ENCODE results near the gene FSD1.
A peak's percentile ranks its signal among the peaks of the same experiment; 100 is the strongest.
"Not testable (repeated sequence)": the region's sequence is repeated elsewhere in the genome, so short reads cannot be mapped to it uniquely, and the experiment has no call there.

The FSD1 gene

GRCh38 chr19:4304538-4305256 lies at the start of gene FSD1:
TSS of gene FSD1 (plus strand) at chr19:4304598. CDS start at chr19:4304747, 149 bp downstream.
- Histone ChIP-seq H3K36me3 (ENCODE audit: insufficient read depth, low read length) (peaks cover 16% of the 10 kb centered on the region), H2AFZ (ENCODE audit: low read depth, low read length) (no peak within 1 kb of the TSS), H3K4me3 (ENCODE audit: low read length) (peak within 1 kb of the TSS; percentile 51), H3K9me3 (ENCODE audit: low read length) (no peaks in the 10 kb centered on the region), H3K27me3 (ENCODE audit: insufficient read depth, low read length) (no peaks in the 10 kb centered on the region), H3K4me1 (ENCODE audit: insufficient read depth, low read length) (peaks cover 9% of the 10 kb centered on the region)

- H3K4me1 ChIP-seq (ENCODE audit: insufficient read depth, low read length) = no peaks in the 10 kb centered on the region
- H3K36me3 ChIP-seq (ENCODE audit: insufficient read depth, low read length) = peaks cover 62% of the 10 kb centered on the region
- H3K27me3 ChIP-seq (ENCODE audit: insufficient read depth, low read length) = no peaks in the 10 kb centered on the region
- peaks cover 23% of the 10 kb centered on the region for H3K9me3 ChIP-seq (ENCODE audit: low read length)
- no peak overlapping the region for H3K4me3 ChIP-seq (ENCODE audit: low read length)
- no peak overlapping the region for H2AFZ ChIP-seq (ENCODE audit: low read depth, low read length)
Measured at GRCh38 chr19:4256563-4256962, 47.8 kb upstream of the FSD1 start.

- peaks cover 64% of the 10 kb centered on the region for H3K36me3 ChIP-seq (ENCODE audit: insufficient read depth, low read length)
- no peak overlapping the region for H2AFZ ChIP-seq (ENCODE audit: low read depth, low read length)
- H3K4me1 ChIP-seq (ENCODE audit: insufficient read depth, low read length) = no peaks in the 10 kb centered on the region
- peaks cover 23% of the 10 kb centered on the region for H3K9me3 ChIP-seq (ENCODE audit: low read length)
- H3K4me3 ChIP-seq (ENCODE audit: low read length) = no peak overlapping the region
- H3K27me3 ChIP-seq (ENCODE audit: insufficient read depth, low read length) = no peaks in the 10 kb centered on the region
Measured at GRCh38 chr19:4257025-4257424, 47.4 kb upstream of the FSD1 start.

GRCh38 chr19:4258181-4258580 lies 46.2 kb upstream of the FSD1 start:
- H3K4me3 ChIP-seq (ENCODE audit: low read length) = no peak overlapping the region
- no peak overlapping the region for H2AFZ ChIP-seq (ENCODE audit: low read depth, low read length)
- H3K4me1 ChIP-seq (ENCODE audit: insufficient read depth, low read length) = no peaks in the 10 kb centered on the region
- H3K27me3 ChIP-seq (ENCODE audit: insufficient read depth, low read length) = no peaks in the 10 kb centered on the region
- peaks cover 64% of the 10 kb centered on the region for H3K36me3 ChIP-seq (ENCODE audit: insufficient read depth, low read length)
- peaks cover 20% of the 10 kb centered on the region for H3K9me3 ChIP-seq (ENCODE audit: low read length)

- Histone ChIP-seq H3K9me3 (ENCODE audit: low read length) (peaks cover 8% of the 10 kb centered on the region), H2AFZ (ENCODE audit: low read depth, low read length) (no peak overlapping the region), H3K27me3 (ENCODE audit: insufficient read depth, low read length) (no peaks in the 10 kb centered on the region), H3K36me3 (ENCODE audit: insufficient read depth, low read length) (peaks cover 52% of the 10 kb centered on the region), H3K4me3 (ENCODE audit: low read length) (no peak overlapping the region), H3K4me1 (ENCODE audit: insufficient read depth, low read length) (no peaks in the 10 kb centered on the region)
Measured at GRCh38 chr19:4260613-4261191, 43.7 kb upstream of the FSD1 start.

GRCh38 chr19:4264812-4265211 lies 39.6 kb upstream of the FSD1 start:
- H3K9me3 ChIP-seq (ENCODE audit: low read length) = no peaks in the 10 kb centered on the region
- no peak overlapping the region for H3K4me3 ChIP-seq (ENCODE audit: low read length)
- no peaks in the 10 kb centered on the region for H3K27me3 ChIP-seq (ENCODE audit: insufficient read depth, low read length)
- peaks cover 30% of the 10 kb centered on the region for H3K36me3 ChIP-seq (ENCODE audit: insufficient read depth, low read length)
- no peaks in the 10 kb centered on the region for H3K4me1 ChIP-seq (ENCODE audit: insufficient read depth, low read length)
- no peak overlapping the region for H2AFZ ChIP-seq (ENCODE audit: low read depth, low read length)

- Histone ChIP-seq H3K27me3 (ENCODE audit: insufficient read depth, low read length) (no peaks in the 10 kb centered on the region), H3K4me3 (ENCODE audit: low read length) (no peak overlapping the region), H3K9me3 (ENCODE audit: low read length) (no peaks in the 10 kb centered on the region), H2AFZ (ENCODE audit: low read depth, low read length) (no peak overlapping the region), H3K4me1 (ENCODE audit: insufficient read depth, low read length) (no peaks in the 10 kb centered on the region), H3K36me3 (ENCODE audit: insufficient read depth, low read length) (peaks cover 24% of the 10 kb centered on the region)
Measured at GRCh38 chr19:4266253-4267000, 38.0 kb upstream of the FSD1 start.

GRCh38 chr19:4267101-4267900 lies 37.1 kb upstream of the FSD1 start:
- Histone ChIP-seq H3K4me1 (ENCODE audit: insufficient read depth, low read length) (no peaks in the 10 kb centered on the region), H3K9me3 (ENCODE audit: low read length) (no peaks in the 10 kb centered on the region), H3K4me3 (ENCODE audit: low read length) (no peak overlapping the region), H3K27me3 (ENCODE audit: insufficient read depth, low read length) (no peaks in the 10 kb centered on the region), H3K36me3 (ENCODE audit: insufficient read depth, low read length) (peaks cover 19% of the 10 kb centered on the region), H2AFZ (ENCODE audit: low read depth, low read length) (no peak overlapping the region)

GRCh38 chr19:4267901-4268815 lies 36.2 kb upstream of the FSD1 start:
- no peaks in the 10 kb centered on the region for H3K27me3 ChIP-seq (ENCODE audit: insufficient read depth, low read length)
- no peaks in the 10 kb centered on the region for H3K4me1 ChIP-seq (ENCODE audit: insufficient read depth, low read length)
- H3K4me3 ChIP-seq (ENCODE audit: low read length) = no peak overlapping the region
- no peak overlapping the region for H2AFZ ChIP-seq (ENCODE audit: low read depth, low read length)
- H3K9me3 ChIP-seq (ENCODE audit: low read length) = no peaks in the 10 kb centered on the region
- H3K36me3 ChIP-seq (ENCODE audit: insufficient read depth, low read length) = peaks cover 14% of the 10 kb centered on the region

GRCh38 chr19:4268816-4269430 lies 35.5 kb upstream of the FSD1 start:
- H3K9me3 ChIP-seq (ENCODE audit: low read length) = no peaks in the 10 kb centered on the region
- H2AFZ ChIP-seq (ENCODE audit: low read depth, low read length) = no peak overlapping the region
- H3K4me1 ChIP-seq (ENCODE audit: insufficient read depth, low read length) = no peaks in the 10 kb centered on the region

GRCh38 chr19:4272894-4273293 lies 31.5 kb upstream of the FSD1 start:
- no peaks in the 10 kb centered on the region for H3K9me3 ChIP-seq (ENCODE audit: low read length)
- no peaks in the 10 kb centered on the region for H3K27me3 ChIP-seq (ENCODE audit: insufficient read depth, low read length)
- H3K4me3 ChIP-seq (ENCODE audit: low read length) = no peak overlapping the region

More at GRCh38 chr19:4268816-4269430, 35.5 kb upstream of the FSD1 start:
- Histone ChIP-seq H3K27me3 (ENCODE audit: insufficient read depth, low read length) (no peaks in the 10 kb centered on the region), H3K4me3 (ENCODE audit: low read length) (no peak overlapping the region), H3K36me3 (ENCODE audit: insufficient read depth, low read length) (peaks cover 11% of the 10 kb centered on the region)

GRCh38 chr19:4274321-4274686 lies 30.1 kb upstream of the FSD1 start:
- not testable (repeated sequence) for H3K9me3 ChIP-seq (ENCODE audit: low read length); H3K36me3 ChIP-seq (ENCODE audit: insufficient read depth, low read length); H3K27me3 ChIP-seq (ENCODE audit: insufficient read depth, low read length); H2AFZ ChIP-seq (ENCODE audit: low read depth, low read length); H3K4me3 ChIP-seq (ENCODE audit: low read length)
- H3K4me1 ChIP-seq (ENCODE audit: insufficient read depth, low read length) = peaks cover 16% of the 10 kb centered on the region

More at GRCh38 chr19:4272894-4273293, 31.5 kb upstream of the FSD1 start:
- peaks cover 12% of the 10 kb centered on the region for H3K4me1 ChIP-seq (ENCODE audit: insufficient read depth, low read length)
- no peak overlapping the region for H2AFZ ChIP-seq (ENCODE audit: low read depth, low read length)
- peaks cover 9% of the 10 kb centered on the region for H3K36me3 ChIP-seq (ENCODE audit: insufficient read depth, low read length)

Data from neuron (in vitro differentiated cells).